ENCODE data around the gene FNDC7.

FNDC7 gene

DNA sequence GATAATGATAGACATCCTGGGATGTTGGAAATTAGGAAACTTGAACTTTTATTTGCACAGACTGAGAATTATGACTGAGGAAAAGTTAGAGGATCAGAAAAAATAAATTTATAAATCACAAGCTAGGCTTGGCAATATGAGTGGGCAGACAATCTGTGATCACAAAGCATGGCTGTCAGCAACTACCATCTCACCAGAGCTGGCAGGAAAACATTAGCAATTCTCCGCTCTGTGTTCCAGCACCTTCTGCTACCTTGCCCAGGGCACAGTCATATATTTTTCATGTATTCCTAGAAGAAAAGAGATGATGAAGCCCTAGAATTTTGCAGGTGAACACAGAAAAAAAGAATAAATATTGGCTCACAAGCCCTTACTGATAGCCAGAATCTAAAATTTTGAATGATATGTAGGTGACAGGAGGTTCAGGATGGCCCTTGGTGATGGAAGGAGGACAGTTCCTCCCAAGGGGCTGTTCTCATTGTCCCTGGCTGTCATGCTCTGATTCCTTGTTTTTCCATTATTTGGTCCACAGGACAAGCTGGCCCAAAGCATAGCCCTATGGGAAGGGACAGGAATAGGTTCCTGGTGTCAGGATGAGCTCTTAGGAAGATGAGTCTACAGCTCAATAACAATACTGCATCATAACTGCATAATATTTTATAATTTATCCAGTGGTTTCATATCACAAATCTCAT lies 21.6 kb downstream of the FNDC7 start:
- H3K4me3 ChIP-seq (ENCODE audit: control insufficient read depth, low read depth, low read length) = no peak overlapping the region
- TF ChIP-seq, protein P1, sequence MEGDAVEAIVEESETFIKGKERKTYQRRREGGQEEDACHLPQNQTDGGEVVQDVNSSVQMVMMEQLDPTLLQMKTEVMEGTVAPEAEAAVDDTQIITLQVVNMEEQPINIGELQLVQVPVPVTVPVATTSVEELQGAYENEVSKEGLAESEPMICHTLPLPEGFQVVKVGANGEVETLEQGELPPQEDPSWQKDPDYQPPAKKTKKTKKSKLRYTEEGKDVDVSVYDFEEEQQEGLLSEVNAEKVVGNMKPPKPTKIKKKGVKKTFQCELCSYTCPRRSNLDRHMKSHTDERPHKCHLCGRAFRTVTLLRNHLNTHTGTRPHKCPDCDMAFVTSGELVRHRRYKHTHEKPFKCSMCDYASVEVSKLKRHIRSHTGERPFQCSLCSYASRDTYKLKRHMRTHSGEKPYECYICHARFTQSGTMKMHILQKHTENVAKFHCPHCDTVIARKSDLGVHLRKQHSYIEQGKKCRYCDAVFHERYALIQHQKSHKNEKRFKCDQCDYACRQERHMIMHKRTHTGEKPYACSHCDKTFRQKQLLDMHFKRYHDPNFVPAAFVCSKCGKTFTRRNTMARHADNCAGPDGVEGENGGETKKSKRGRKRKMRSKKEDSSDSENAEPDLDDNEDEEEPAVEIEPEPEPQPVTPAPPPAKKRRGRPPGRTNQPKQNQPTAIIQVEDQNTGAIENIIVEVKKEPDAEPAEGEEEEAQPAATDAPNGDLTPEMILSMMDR (conservative IDR thresholded peaks at IDR 0.05; ENCODE audit: control insufficient read depth, insufficient read depth, low read depth, low read length) = no peak
- DNase-seq (ENCODE audit: low read depth) = no peak

DNA sequence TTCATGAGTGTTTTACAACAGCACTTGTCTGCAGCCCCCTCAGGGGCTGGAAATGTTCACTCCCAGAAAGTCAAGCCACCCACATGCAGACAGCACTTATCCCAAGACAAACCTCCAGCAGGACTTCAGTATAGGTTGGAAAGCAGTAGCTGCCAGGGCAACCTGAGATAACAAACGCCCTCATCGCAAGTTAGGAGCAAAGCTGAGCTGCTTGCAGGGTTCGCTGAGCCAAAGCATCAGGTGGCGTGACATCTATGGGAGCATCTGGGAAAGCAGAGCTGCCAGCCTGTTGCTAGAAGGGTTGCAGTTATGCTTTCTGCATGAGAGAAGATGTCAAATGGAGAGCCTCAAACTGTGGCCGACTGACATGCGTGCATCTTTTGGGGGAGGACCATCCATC lies 29.5 kb downstream of the FNDC7 start:
- TF ChIP-seq, protein P1 (conservative IDR thresholded peaks at IDR 0.05; ENCODE audit: control insufficient read depth, insufficient read depth, low read depth, low read length) = no peak
- no peak overlapping the region for H3K4me3 ChIP-seq (ENCODE audit: control insufficient read depth, low read depth, low read length)
- no peak for DNase-seq (ENCODE audit: low read depth)

DNA sequence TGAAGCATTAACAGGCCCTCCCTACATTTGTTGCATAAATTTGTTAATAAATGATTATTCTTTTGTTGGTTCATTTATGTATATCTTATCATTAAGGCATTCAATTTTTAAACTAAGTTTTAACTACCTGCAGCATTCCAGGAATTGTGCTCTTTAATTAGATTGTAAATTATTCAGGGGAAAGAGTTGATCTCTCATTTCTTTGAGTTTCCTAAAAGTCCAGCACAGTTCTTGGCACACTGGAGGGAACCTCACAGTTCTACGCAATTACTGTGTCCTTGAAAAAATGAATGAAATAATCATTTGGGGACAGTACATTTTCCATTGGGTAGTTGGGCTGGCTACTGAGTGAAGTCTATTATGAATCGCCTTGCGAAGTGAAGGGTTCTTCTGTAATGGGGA lies 33.3 kb downstream of the FNDC7 start:
- no peak overlapping the region for H3K4me3 ChIP-seq (ENCODE audit: control insufficient read depth, low read depth, low read length)
- TF ChIP-seq, protein P1 (conservative IDR thresholded peaks at IDR 0.05; ENCODE audit: control insufficient read depth, insufficient read depth, low read depth, low read length) = no peak
- DNase-seq (ENCODE audit: low read depth) = no peak

DNA sequence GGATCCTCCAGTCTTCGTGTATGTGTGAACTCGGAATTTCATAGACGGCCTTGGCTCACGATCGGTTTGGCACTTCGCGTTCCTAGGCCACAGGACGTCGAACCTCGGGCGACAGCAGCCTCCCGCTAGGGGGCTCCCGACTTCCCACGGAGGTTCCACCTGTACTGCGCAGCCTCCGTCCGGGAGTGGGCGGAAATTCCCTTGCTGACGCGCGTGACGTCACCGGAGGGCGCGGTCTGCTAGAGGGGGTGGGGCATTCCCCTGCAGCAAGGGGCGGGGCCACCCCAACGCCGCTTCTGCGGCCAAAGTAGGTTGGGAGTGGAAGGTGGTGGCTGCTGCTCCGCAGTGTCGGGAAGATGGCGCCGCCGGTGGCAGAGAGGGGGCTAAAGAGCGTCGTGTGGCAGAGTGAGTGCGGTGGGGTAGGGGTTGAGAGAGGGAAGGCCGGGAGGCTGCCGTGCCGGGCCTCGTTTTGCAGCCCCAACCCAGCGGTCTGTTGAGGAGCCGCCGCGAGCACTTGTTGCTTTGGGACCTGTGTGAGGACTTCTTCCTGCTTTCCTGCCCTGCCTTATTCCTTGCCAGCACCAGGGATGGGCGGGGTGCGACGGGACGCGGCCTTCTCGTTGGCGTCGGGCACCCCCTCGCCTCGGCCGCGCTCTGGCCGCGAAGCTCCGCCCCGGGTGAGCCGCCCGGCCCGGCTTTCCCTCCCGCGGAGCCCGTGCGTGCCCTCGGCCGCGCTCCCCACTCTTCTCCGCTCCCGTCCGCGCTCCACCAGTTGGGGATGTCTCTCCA lies 33.9 kb downstream of the FNDC7 start, which contains the start of gene STXBP3:
STXBP3 (plus strand) TSS at position 293 of the 789 bp plus-strand sequence; CDS start at position 357, 64 bp downstream.
- DNase-seq (ENCODE audit: low read depth) = peak; percentile 97
- TF ChIP-seq, protein P1 (conservative IDR thresholded peaks at IDR 0.05; ENCODE audit: control insufficient read depth, insufficient read depth, low read depth, low read length) = peak; percentile 85
- peak within 1 kb of the TSS; percentile 94 for H3K4me3 ChIP-seq (ENCODE audit: control insufficient read depth, low read depth, low read length)

DNA sequence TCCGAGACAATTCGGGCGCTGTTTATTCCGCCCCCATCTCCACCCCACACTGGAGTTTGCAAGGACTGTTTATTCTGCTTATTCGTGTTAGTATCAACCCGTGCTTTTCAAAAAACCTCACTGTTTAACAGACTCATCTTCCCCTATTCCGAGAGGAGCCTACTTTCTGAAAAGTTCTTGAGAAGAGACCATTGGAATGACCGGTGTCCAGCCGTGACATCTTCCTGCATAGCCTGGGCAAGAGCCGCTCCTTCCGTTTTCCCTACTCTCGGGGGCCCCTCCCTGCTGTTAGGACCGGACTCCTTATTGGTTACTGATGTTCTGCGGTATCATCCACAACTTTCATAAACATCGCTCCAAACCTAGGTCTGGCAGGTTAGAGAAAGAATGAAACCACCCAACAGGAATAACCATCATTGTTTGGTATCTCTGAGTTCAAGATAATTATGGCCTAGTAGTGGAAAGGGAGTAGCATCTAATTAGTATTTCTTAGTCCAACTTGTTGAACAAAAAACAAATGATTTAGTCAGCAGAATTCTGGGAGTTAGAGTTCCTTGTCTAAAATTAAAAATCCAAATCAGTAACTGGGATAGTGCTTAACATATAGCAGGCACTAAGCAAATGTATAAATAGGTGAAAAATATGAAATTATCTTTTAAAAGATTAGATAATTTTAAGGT lies 34.6 kb downstream of the FNDC7 start:
- TF ChIP-seq, protein P1 (conservative IDR thresholded peaks at IDR 0.05; ENCODE audit: control insufficient read depth, insufficient read depth, low read depth, low read length) = no peak
- DNase-seq (ENCODE audit: low read depth) = peak; percentile 85
- peak overlapping the region; percentile 94 for H3K4me3 ChIP-seq (ENCODE audit: control insufficient read depth, low read depth, low read length)

DNA sequence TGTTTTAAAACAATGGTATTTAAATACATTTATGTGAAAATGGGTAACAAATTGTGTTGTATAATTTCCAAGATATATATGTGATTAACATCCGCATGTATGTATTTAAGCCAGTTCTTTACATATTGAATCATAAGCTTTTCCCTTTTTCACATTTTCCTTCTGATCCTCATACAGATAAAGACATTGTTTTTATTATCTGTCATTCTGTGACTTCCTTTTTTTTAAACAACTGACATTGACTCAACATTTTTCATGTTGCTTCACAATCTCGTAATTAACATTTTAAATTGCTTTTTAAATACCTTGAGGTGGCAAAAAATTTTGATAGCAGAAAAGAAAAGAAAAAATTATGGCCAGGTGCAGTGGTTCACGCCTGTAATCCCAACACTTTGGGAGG lies 35.2 kb downstream of the FNDC7 start:
- TF ChIP-seq, protein P1 (conservative IDR thresholded peaks at IDR 0.05; ENCODE audit: control insufficient read depth, insufficient read depth, low read depth, low read length) = no peak
- H3K4me3 ChIP-seq (ENCODE audit: control insufficient read depth, low read depth, low read length) = no peak overlapping the region

More for the DNA sequence above, 35.2 kb downstream of the FNDC7 start:
- no peak for DNase-seq (ENCODE audit: low read depth)

Data from fibroblast of mammary gland (primary cell).